SK-N-SH treated with all-trans-retinoic acid at 6 μM for 48 hours (cell line): Measurements from ENCODE around the gene ABCG2.

Source experiments
- CREB5 ChIP-seq: fragments of 250-450 bp; sonication (Bioruptor Pico); IDR thresholded peaks from 2 replicates; pipeline ENCODE4 v1.5.1; 2020; ENCODE audit warnings: low read depth, mild to moderate bottlenecking, moderate library complexity
- CSDC2 ChIP-seq: fragments of 250-450 bp; sonication (Bioruptor Pico); IDR thresholded peaks from 2 replicates; pipeline ENCODE4 v1.5.0; 2020; ENCODE audit warnings: mild to moderate bottlenecking, moderate library complexity
- GLIS3 ChIP-seq: fragments of 250-450 bp; sonication (Bioruptor Pico); IDR thresholded peaks from 2 replicates; pipeline ENCODE4 v1.5.0; 2020; ENCODE audit warnings: mild to moderate bottlenecking, moderate library complexity
- ISL1 ChIP-seq: fragments of 250-450 bp; sonication (Bioruptor Pico); IDR thresholded peaks from 2 replicates; pipeline ENCODE4 v2.1.2; 2022; ENCODE audit warnings: mild to moderate bottlenecking, moderate library complexity
- OSR1 ChIP-seq: fragments of 250-450 bp; sonication (Bioruptor Pico); IDR thresholded peaks from 2 replicates; pipeline ENCODE4 v1.8.0; 2022; ENCODE audit warnings: moderate library complexity, mild to moderate bottlenecking, inconsistent platforms
- PATZ1 ChIP-seq: fragments of 250-450 bp; sonication (Bioruptor Pico); IDR thresholded peaks from 2 replicates; pipeline ENCODE4 v1.8.0; 2020; ENCODE audit warnings: mild to moderate bottlenecking, moderate library complexity, borderline replicate concordance
- TCF4 ChIP-seq: fragments of 250-450 bp; sonication (Bioruptor Pico); IDR thresholded peaks from 2 replicates; pipeline ENCODE4 v1.8.0; 2021; ENCODE audit warnings: mild to moderate bottlenecking, moderate library complexity, borderline replicate concordance
- ZFP3 ChIP-seq: fragments of 250-450 bp; sonication (Bioruptor Pico); IDR thresholded peaks from 2 replicates; pipeline ENCODE4 v1.5.0; 2020; ENCODE audit warnings: mild to moderate bottlenecking, moderate library complexity
- TF ChIP-seq, protein P1 (sequence below): fragments of 250-450 bp; sonication (Bioruptor Pico); IDR thresholded peaks from 2 replicates; pipeline ENCODE4 v1.5.1; 2021; ENCODE audit warnings: mild to moderate bottlenecking, moderate library complexity

GRCh38 chr4:88090898-88091297, 67.5 kb downstream of the ABCG2 start:
- TF ChIP-seq PATZ1 = no peak
- TF ChIP-seq ISL1 (CRISPR knock-in tag) = no peak
- TF ChIP-seq ZFP3 (CRISPR knock-in tag) = no peak
- TF ChIP-seq OSR1 (CRISPR knock-in tag) = no peak
- TF ChIP-seq CREB5 (CRISPR knock-in tag) = no peak
- TF ChIP-seq, protein P1, sequence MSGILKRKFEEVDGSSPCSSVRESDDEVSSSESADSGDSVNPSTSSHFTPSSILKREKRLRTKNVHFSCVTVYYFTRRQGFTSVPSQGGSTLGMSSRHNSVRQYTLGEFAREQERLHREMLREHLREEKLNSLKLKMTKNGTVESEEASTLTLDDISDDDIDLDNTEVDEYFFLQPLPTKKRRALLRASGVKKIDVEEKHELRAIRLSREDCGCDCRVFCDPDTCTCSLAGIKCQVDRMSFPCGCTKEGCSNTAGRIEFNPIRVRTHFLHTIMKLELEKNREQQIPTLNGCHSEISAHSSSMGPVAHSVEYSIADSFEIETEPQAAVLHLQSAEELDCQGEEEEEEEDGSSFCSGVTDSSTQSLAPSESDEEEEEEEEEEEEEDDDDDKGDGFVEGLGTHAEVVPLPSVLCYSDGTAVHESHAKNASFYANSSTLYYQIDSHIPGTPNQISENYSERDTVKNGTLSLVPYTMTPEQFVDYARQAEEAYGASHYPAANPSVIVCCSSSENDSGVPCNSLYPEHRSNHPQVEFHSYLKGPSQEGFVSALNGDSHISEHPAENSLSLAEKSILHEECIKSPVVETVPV = no peak
- no peak for TF ChIP-seq CSDC2 (CRISPR knock-in tag)
- TF ChIP-seq TCF4 (CRISPR knock-in tag) = no peak
- no peak for TF ChIP-seq GLIS3
